Fibroblast of lung (primary cell): ENCODE measurements around the gene HDDC2. TPM values are rescaled to one million over a fixed set of nuclear protein-coding genes. Genes with fewer than 3 reads are reported as not detected.

ENCODE experiments used
- DNase-seq, 2 donors: peaks; one replicate each; pipeline versions ENCODE4 v3.0.0 to v3.0.0-alpha.2; 2010; ENCODE audit warnings: low read depth in 2 of 2
- H2AFZ ChIP-seq: 2 replicates; pipeline ENCODE4 v1.5.1; 2012; ENCODE audit warnings: low read length, control low read depth, inconsistent platforms
- H3K27ac ChIP-seq: 2 replicates; pipeline ENCODE4 v1.5.1; 2011; ENCODE audit warnings: low read length, control low read depth; ENCODE audit not compliant: insufficient read depth
- H3K27me3 ChIP-seq: 2 replicates; pipeline ENCODE4 v1.5.1; 2011; ENCODE audit warnings: mild to moderate bottlenecking, low read length; ENCODE audit not compliant: control insufficient read depth, insufficient read depth
- H3K36me3 ChIP-seq: 2 replicates; pipeline ENCODE4 v1.5.1; 2011; ENCODE audit warnings: low read length; ENCODE audit not compliant: control insufficient read depth, insufficient read depth
- H3K4me1 ChIP-seq: 2 replicates; pipeline ENCODE4 v1.5.1; 2011; ENCODE audit warnings: low read length; ENCODE audit not compliant: control insufficient read depth, insufficient read depth; ENCODE audit errors: extremely low read depth
- H3K4me2 ChIP-seq: 2 replicates; pipeline ENCODE4 v1.5.1; 2011; ENCODE audit warnings: low read length, control low read depth; ENCODE audit not compliant: insufficient read depth; ENCODE audit errors: extremely low read depth
- H3K4me3 ChIP-seq, 4 experiments: fragments of 200-600 bp in 1 of 4; sonication (generic) in 1 of 4; replicated peaks in 1 of 4; 2 replicates each; pipeline ENCODE4 v1.5.1; 2011 to 2016; ENCODE audit warnings: low read length in 4 of 4, low read depth in 3 of 4, mild to moderate bottlenecking in 3 of 4, control low read depth in 2 of 4, inconsistent platforms in 1 of 4, mixed read lengths in 1 of 4; ENCODE audit not compliant: insufficient read depth in 1 of 4; ENCODE audit errors: control extremely low read depth in 1 of 4
- H3K79me2 ChIP-seq: 2 replicates; pipeline ENCODE4 v1.5.1; 2012; ENCODE audit warnings: mild to moderate bottlenecking, low read length, inconsistent platforms; ENCODE audit not compliant: control insufficient read depth, insufficient read depth
- H3K9ac ChIP-seq: 2 replicates; pipeline ENCODE4 v1.5.1; 2011; ENCODE audit warnings: mild to moderate bottlenecking, low read length, control low read depth; ENCODE audit not compliant: insufficient read depth
- H3K9me3 ChIP-seq: 2 replicates; pipeline ENCODE4 v1.5.1; 2012; ENCODE audit warnings: low read depth, low read length; ENCODE audit not compliant: control insufficient read depth, insufficient read depth
- H4K20me1 ChIP-seq: 2 replicates; pipeline ENCODE4 v1.5.1; 2011; ENCODE audit warnings: low read length; ENCODE audit not compliant: control insufficient read depth, insufficient read depth; ENCODE audit errors: extremely low read depth
- CTCF ChIP-seq, 2 donors: IDR thresholded peaks in 1 of 2; conservative IDR thresholded peaks in 1 of 2; 1 replicate in 1 of 2; 2 replicates in 1 of 2; pipeline ENCODE4 v1.5.1; 2011 to 2012; ENCODE audit warnings: low read length in 2 of 2, control low read depth in 1 of 2, inconsistent platforms in 1 of 2, low read depth in 1 of 2, mild to moderate bottlenecking in 1 of 2
- EZH2 ChIP-seq: IDR thresholded peaks from 2 replicates; pipeline ENCODE4 v1.5.1; 2012; ENCODE audit warnings: low read length, control low read depth, mild to moderate bottlenecking; ENCODE audit errors: missing control alignments
- polyA plus RNA-seq, 2 donors: library from polyadenylated mRNA; depleted of rRNA in 1 of 2; stranded (reverse) in 1 of 2; unstranded in 1 of 2; fragments of >200 nt; gene quantifications; 2 replicates each; pipeline ENCODE4 v1.2.1, GENCODE V29; 2011 to 2012; ENCODE audit warnings: missing spikeins in 1 of 2
- total RNA-seq: library from RNA; depleted of rRNA; stranded (reverse); fragments of >200 nt; gene quantifications from 2 replicates; pipeline ENCODE4 v1.2.1, GENCODE V29; 2014

The HDDC2 gene
- total and polyA plus RNA-seq, 2 donors (not counting 1 experiment from before 2014, with no cell fraction given) = 58.8 to 174 TPM

- Histone ChIP-seq H4K20me1 (no peaks in the 10 kb centered on the region), H3K27me3 (no peaks in the 10 kb centered on the region), H3K36me3 (peaks cover 8% of the 10 kb centered on the region), H3K79me2 (no peaks in the 10 kb centered on the region), H3K27ac (no peak overlapping the region), H3K4me1 (no peaks in the 10 kb centered on the region), H2AFZ (no peak overlapping the region), H3K9ac (no peak overlapping the region), H3K4me3 (no peak overlapping the region), H3K9me3 (no peaks in the 10 kb centered on the region), H3K4me2 (no peak overlapping the region)
- TF ChIP-seq CTCF (conservative IDR thresholded peaks at IDR 0.05 in 1 of 2, IDR thresholded peaks at IDR 0.05 in 1 of 2; ENCODE audit: low read depth in 1 of 2, low read length in 2 of 2) = no peak
- TF ChIP-seq EZH2 = no peak
- DNase-seq = no peak
These were observed 26.8 kb downstream of the HDDC2 start for GRCh38 chr6:125274935-125275334.

- Histone ChIP-seq H3K4me3 (no peak overlapping the region), H3K36me3 (peaks cover 8% of the 10 kb centered on the region), H3K4me2 (no peak overlapping the region), H3K4me1 (no peaks in the 10 kb centered on the region), H2AFZ (no peak overlapping the region), H3K9ac (no peak overlapping the region), H3K79me2 (no peaks in the 10 kb centered on the region), H3K27ac (no peak overlapping the region), H3K27me3 (no peaks in the 10 kb centered on the region), H4K20me1 (no peaks in the 10 kb centered on the region), H3K9me3 (no peaks in the 10 kb centered on the region)
- TF ChIP-seq EZH2 (no peak), CTCF (conservative IDR thresholded peaks at IDR 0.05 in 1 of 2, IDR thresholded peaks at IDR 0.05 in 1 of 2; ENCODE audit: low read depth in 1 of 2, low read length in 2 of 2) (no peak)
- peak in 1 of 2 donors; percentile 82 for DNase-seq
These were observed 27.8 kb downstream of the HDDC2 start for GRCh38 chr6:125273965-125274364.

- Histone ChIP-seq H3K4me1 (no peaks in the 10 kb centered on the region), H3K79me2 (no peaks in the 10 kb centered on the region), H3K4me3 (no peak overlapping the region), H2AFZ (no peak overlapping the region), H3K27me3 (no peaks in the 10 kb centered on the region), H3K9ac (no peak overlapping the region), H4K20me1 (no peaks in the 10 kb centered on the region), H3K4me2 (no peak overlapping the region), H3K36me3 (peaks cover 8% of the 10 kb centered on the region), H3K9me3 (no peaks in the 10 kb centered on the region), H3K27ac (no peak overlapping the region)
- DNase-seq = no peak
- TF ChIP-seq CTCF (conservative IDR thresholded peaks at IDR 0.05 in 1 of 2, IDR thresholded peaks at IDR 0.05 in 1 of 2; ENCODE audit: low read depth in 1 of 2, low read length in 2 of 2) = no peak
These were observed 28.5 kb downstream of the HDDC2 start for GRCh38 chr6:125273251-125273650.
